ENCODE measurements around the gene IFT80. TPM values are rescaled to one million over a fixed set of nuclear protein-coding genes. Genes with fewer than 3 reads are reported as not detected.
"Not testable (repeated sequence)": the region's sequence is repeated elsewhere in the genome, so short reads cannot be mapped to it uniquely, and the experiment has no call there.

Gene IFT80
- total RNA-seq, 4 donors from 2014 or later: 10.5 to 35.5 (median 15.4) TPM

DNA sequence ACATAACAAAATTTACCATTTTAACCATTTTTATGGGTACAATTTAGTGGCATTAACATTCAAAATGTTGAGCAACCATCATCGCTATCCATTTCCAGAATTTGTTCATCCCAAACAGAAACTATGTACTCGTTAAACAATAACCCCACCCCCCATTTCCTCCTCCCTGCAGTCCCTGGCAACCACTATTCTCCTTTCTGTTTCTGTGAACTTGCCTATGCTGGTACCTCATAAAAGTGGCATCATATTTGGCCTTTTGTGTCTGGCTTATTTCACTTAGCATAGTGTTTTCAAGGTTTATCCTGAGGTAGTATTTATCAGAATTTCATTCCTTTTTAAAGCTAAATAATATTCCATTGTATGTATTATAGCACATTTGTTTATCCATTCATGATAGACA is 141.4 kb downstream of the IFT80 start:
- Histone ChIP-seq H3K4me1 (no peaks in the 10 kb centered on the region), H3K9me3 (no peaks in the 10 kb centered on the region), H3K27me3 (no peaks in the 10 kb centered on the region), H3K27ac (no peak overlapping the region), H3K36me3 (no peaks in the 10 kb centered on the region), H3K4me3 (no peak overlapping the region)
- no peak for TF ChIP-seq POLR2A (IDR thresholded peaks at IDR 0.05)
- TF ChIP-seq, protein P1, sequence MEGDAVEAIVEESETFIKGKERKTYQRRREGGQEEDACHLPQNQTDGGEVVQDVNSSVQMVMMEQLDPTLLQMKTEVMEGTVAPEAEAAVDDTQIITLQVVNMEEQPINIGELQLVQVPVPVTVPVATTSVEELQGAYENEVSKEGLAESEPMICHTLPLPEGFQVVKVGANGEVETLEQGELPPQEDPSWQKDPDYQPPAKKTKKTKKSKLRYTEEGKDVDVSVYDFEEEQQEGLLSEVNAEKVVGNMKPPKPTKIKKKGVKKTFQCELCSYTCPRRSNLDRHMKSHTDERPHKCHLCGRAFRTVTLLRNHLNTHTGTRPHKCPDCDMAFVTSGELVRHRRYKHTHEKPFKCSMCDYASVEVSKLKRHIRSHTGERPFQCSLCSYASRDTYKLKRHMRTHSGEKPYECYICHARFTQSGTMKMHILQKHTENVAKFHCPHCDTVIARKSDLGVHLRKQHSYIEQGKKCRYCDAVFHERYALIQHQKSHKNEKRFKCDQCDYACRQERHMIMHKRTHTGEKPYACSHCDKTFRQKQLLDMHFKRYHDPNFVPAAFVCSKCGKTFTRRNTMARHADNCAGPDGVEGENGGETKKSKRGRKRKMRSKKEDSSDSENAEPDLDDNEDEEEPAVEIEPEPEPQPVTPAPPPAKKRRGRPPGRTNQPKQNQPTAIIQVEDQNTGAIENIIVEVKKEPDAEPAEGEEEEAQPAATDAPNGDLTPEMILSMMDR (IDR thresholded peaks at IDR 0.05): no peak
- no peak for DNase-seq

DNA sequence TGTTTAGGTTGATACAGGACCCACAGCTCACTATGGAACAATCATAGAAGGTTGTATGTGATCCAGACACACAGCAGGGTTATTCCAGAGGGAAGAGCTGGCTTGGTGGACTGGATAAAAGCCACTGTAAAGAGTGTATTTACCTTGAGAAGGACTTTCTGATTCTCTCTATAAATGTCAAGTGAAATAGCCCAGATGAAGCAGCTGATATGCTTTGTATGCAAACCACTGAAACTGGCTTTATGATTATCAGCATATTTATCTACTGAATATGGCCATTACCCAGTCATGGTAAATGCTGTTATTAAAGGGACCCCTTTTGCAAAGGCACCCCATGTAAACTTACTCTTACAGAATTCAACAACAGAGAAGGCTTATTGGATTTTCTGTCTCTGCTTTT is 145.7 kb downstream of the IFT80 start:
- H3K4me3 ChIP-seq: no peak overlapping the region
- no peaks in the 10 kb centered on the region for H3K9me3 ChIP-seq

DNA sequence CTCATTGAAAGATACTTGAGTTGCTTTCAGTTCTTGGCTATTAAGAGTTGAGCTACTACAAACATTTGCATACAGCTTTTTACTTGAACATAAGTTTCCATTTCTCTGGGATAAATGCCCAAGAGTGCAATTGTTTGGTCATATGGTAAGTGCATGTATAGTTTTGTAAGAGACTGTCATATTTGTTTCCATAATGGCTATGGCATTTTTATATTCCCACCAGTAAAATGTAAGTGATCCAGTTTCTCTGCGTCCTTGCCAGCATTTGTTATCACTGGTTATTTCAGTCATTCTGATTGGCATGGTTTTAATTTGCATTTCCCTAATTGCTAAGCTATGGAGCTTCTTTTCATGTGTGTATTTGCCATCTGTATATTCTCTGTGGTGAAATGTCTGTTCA is 151.3 kb downstream of the IFT80 start:
- Histone ChIP-seq H3K4me1 (no peaks in the 10 kb centered on the region), H3K9me3 (no peaks in the 10 kb centered on the region), H3K27me3 (no peaks in the 10 kb centered on the region), H3K27ac (no peak overlapping the region), H3K4me3 (no peak overlapping the region), H3K36me3 (no peaks in the 10 kb centered on the region)
- DNase-seq: no peak
- TF ChIP-seq, protein P1 (IDR thresholded peaks at IDR 0.05): no peak
- TF ChIP-seq POLR2A (IDR thresholded peaks at IDR 0.05): no peak

More for the DNA sequence above, 145.7 kb downstream of the IFT80 start:
- Histone ChIP-seq H3K27ac (no peak overlapping the region), H3K4me1 (no peaks in the 10 kb centered on the region), H3K27me3 (no peaks in the 10 kb centered on the region), H3K36me3 (no peaks in the 10 kb centered on the region)
- no peak for TF ChIP-seq POLR2A (IDR thresholded peaks at IDR 0.05)
- TF ChIP-seq, protein P1 (IDR thresholded peaks at IDR 0.05): no peak
- DNase-seq: no peak

DNA sequence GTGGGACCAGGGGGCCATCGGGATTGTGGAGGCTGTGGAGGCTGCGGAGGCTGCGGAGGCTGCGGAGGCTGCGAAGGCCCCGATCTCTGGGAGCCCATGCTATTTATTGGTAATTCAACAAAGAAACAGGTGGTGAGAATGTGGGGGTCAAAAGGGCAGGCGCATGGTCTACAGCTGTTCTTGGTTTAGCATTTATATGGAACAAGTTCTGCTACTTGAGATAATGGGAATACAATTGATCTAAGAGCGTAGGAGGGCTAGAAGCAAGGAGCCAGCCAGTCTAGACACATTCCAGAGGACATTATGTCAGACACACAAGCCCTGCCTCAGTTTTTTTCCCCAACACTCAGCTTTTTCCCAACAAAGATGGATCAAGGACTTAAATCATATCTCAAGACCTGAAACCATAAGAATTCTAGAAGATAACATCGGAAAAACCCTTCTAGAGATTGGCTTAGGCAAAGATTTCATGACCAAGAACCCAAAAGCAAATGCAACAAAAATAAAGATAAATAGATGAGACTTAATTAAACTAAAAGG is 153.7 kb downstream of the IFT80 start:
- no peak for DNase-seq
- Histone ChIP-seq H3K36me3 (no peaks in the 10 kb centered on the region), H3K27ac (no peak overlapping the region), H3K4me1 (no peaks in the 10 kb centered on the region), H3K9me3 (no peaks in the 10 kb centered on the region), H3K4me3 (no peak overlapping the region), H3K27me3 (no peaks in the 10 kb centered on the region)
- no peak for TF ChIP-seq POLR2A (IDR thresholded peaks at IDR 0.05)
- TF ChIP-seq, protein P1 (IDR thresholded peaks at IDR 0.05): no peak

DNA sequence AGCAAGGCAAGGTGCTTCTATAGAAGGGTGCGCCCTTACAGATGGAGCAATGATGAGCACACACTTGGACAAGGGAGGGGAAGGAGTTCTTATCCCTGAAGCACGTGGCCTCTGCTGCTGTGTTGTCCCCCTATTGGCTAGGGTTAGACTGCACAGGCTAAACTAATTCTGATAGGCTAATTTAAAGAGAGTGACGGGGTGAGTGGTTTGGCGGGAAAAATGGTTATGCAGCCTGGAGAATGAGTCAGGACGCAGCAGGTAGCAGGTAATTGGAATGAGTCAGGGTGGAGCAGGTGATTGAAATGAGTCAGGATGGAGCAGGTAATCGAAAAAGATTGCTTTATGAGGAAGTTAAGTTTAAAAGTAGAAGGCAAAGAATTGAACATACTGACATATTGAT is 158.3 kb downstream of the IFT80 start:
- not testable (repeated sequence) for H3K9me3 ChIP-seq, DNase-seq, H3K4me3 ChIP-seq, H3K27ac ChIP-seq, H3K4me1 ChIP-seq, H3K36me3 ChIP-seq, H3K27me3 ChIP-seq

DNA sequence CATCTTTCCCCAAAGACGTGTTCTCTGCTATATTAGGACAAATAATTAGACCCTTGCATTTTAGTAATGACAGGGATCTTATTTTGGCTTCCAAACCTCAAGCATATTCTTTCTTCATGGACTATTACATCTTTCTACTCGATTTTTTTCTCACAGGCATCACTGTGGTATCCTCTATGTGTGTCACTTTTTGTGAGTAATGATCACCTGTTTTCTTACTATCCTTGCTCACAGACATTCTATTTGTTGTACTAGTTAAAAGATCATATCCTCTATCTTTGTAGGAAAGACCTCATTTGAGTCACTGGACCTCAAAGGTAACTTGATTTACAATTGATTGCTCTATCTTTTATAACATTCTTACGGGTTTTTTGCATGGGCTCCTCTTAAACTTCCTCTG is 167.0 kb downstream of the IFT80 start:
- H3K27me3 ChIP-seq: peaks cover 0 to under 1% of the 10 kb centered on the region in 2 donors
- H3K27ac ChIP-seq: no peak overlapping the region
- no peaks in the 10 kb centered on the region for H3K9me3 ChIP-seq
- no peak overlapping the region for H3K4me3 ChIP-seq
- no peaks in the 10 kb centered on the region for H3K36me3 ChIP-seq
- DNase-seq: no peak
- no peaks in the 10 kb centered on the region for H3K4me1 ChIP-seq
- TF ChIP-seq, protein P1 (IDR thresholded peaks at IDR 0.05): no peak
- no peak for TF ChIP-seq POLR2A (IDR thresholded peaks at IDR 0.05)

Measured in Peyer's patch (tissue), 4 donors.